ENCODE results near the gene SELENOH.

GRCh38 chr11:57698843-57699365, 42.4 kb upstream of the SELENOH start:
- TF ChIP-seq ZNF292 (tag by site-specific recombination; IDR thresholded peaks at IDR 0.05; ENCODE audit: borderline replicate concordance, low read depth): no peak
- no peak for TF ChIP-seq REST (tag by site-specific recombination; IDR thresholded peaks at IDR 0.05)
- no peak for TF ChIP-seq ZNF398 (tag by site-specific recombination; IDR thresholded peaks at IDR 0.05)
- TF ChIP-seq CTCF (tag by site-specific recombination; IDR thresholded peaks at IDR 0.05): no peak

All from HEK293 (cell line).